ENCODE results near the gene RNASEH2C. TPM values are rescaled to one million over a fixed set of nuclear protein-coding genes. Genes with fewer than 3 reads are reported as not detected.

The RNASEH2C gene
- total RNA-seq, 4 donors from 2014 or later, result 72.1 to 137 (median 80.9) TPM

DNA sequence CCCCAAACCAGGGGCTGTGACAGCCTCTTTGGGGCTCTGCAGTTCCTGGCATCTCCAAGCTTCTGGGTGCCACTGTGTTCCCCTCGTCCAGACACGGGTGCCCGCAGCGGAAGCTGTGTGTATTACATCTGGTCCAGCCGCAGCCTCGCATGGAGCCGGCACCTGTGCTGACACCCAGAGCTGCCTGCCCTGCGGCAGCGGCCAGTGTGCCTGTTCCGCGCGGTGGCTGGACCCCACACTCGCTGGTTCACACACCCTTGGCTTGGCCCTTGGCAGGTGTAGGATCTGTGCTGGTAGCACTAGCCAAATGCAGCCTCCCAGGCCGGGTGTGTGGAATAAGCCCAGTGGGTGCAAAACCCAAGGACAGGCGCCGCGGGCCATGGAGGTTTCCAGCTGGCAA lies 24.5 kb upstream of the RNASEH2C start:
- 100% methylated on average over 4 of the region's 17 CpGs for WGBS
- Histone ChIP-seq H3K27me3 (peaks cover 0 to 24% (median 0%) of the 10 kb centered on the region in 4 donors), H3K4me1 (no peaks in the 10 kb centered on the region), H3K4me3 (no peak overlapping the region), H3K27ac (replicated peaks in 1 of 4) (no peak overlapping the region), H3K9me3 (no peaks in the 10 kb centered on the region), H3K36me3 (no peaks in the 10 kb centered on the region)
- peak; percentile 90 for DNase-seq (ENCODE audit: extremely low spot score)
- TF ChIP-seq EP300 (IDR thresholded peaks at IDR 0.05) (no peak), POLR2AphosphoS5 (IDR thresholded peaks at IDR 0.05) (no peak), POLR2A (IDR thresholded peaks at IDR 0.05; ENCODE audit: low read depth) (no peak)
- TF ChIP-seq, protein P1, sequence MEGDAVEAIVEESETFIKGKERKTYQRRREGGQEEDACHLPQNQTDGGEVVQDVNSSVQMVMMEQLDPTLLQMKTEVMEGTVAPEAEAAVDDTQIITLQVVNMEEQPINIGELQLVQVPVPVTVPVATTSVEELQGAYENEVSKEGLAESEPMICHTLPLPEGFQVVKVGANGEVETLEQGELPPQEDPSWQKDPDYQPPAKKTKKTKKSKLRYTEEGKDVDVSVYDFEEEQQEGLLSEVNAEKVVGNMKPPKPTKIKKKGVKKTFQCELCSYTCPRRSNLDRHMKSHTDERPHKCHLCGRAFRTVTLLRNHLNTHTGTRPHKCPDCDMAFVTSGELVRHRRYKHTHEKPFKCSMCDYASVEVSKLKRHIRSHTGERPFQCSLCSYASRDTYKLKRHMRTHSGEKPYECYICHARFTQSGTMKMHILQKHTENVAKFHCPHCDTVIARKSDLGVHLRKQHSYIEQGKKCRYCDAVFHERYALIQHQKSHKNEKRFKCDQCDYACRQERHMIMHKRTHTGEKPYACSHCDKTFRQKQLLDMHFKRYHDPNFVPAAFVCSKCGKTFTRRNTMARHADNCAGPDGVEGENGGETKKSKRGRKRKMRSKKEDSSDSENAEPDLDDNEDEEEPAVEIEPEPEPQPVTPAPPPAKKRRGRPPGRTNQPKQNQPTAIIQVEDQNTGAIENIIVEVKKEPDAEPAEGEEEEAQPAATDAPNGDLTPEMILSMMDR (IDR thresholded peaks at IDR 0.05), result no peak
- intact Hi-C loops (cut with DNase I), result no loop called here

DNA sequence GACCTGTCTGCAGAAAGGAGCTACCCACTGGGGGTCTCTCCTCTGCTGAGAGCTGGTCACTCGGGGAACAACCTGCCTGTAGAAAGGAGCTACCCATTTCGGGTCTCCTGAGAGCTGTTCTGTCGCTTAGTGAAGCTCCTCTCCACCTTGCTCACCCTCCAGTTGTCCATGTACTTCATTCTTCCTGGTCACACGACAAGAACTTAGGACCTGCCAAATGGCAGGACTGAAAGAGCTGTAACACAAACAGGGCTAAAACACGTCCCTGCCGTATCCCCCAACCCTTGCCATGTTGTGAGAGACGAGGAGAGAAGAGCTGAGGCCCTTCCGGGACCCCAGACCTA lies 24.1 kb upstream of the RNASEH2C start:
- H3K9me3 ChIP-seq, result no peaks in the 10 kb centered on the region
- no peak for TF ChIP-seq POLR2A (IDR thresholded peaks at IDR 0.05; ENCODE audit: low read depth)
- TF ChIP-seq EP300 (IDR thresholded peaks at IDR 0.05), result no peak
- no peak for TF ChIP-seq POLR2AphosphoS5 (IDR thresholded peaks at IDR 0.05)
- TF ChIP-seq, protein P1 (IDR thresholded peaks at IDR 0.05), result no peak
- no peak overlapping the region for H3K4me3 ChIP-seq
- DNase-seq (ENCODE audit: extremely low spot score), result peak; percentile 81
- no peak overlapping the region for H3K27ac ChIP-seq (replicated peaks in 1 of 4)
- H3K36me3 ChIP-seq, result no peaks in the 10 kb centered on the region
- intact Hi-C loops (cut with DNase I), result no loop called here
- WGBS, result 86% methylated on average over 8 of the region's 8 CpGs
- H3K4me1 ChIP-seq, result no peaks in the 10 kb centered on the region
- H3K27me3 ChIP-seq, result peaks cover 0 to 24% (median 0%) of the 10 kb centered on the region in 4 donors

DNA sequence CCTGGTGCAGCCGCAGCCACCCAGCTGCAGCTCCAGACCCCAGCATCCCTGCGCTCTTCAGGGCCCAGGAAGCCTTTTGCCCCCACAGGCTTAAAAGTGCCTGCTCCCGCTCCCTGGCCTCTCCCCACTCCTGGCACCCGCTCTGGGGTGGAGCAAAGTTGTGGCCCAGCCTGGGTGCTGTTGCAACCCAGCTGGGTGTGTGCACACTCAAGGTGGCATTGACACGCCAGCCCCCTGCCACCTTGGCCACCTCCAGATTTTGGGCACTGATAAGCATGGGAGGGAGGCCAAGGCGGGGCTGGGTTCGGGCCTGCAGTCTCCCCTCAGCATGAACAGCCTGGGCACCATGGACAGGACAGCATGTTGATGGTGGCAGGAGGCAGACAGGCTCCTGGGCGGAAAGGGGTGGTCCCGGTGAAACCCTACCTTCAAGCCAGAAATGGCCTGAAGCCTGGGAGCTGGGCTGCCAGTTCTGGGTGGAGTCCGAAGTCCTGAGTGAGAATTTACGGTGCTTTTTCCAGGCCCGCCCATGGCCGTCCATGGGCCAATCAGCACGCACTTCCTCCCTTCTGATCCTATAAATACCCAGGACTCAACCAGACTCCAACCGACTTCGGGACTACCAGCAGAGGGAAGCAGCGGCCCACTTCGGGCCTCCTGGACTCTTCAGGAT lies 23.6 kb upstream of the RNASEH2C start:
- H3K4me1 ChIP-seq, result no peaks in the 10 kb centered on the region
- H3K9me3 ChIP-seq, result no peaks in the 10 kb centered on the region
- H3K27ac ChIP-seq (replicated peaks in 1 of 4), result no peak overlapping the region
- 87% methylated on average over 7 of the region's 18 CpGs for WGBS
- peaks cover 0 to 24% (median 0%) of the 10 kb centered on the region in 4 donors for H3K27me3 ChIP-seq
- intact Hi-C loops (cut with DNase I), result no loop called here
- no peak for DNase-seq (ENCODE audit: extremely low spot score)
- H3K36me3 ChIP-seq, result no peaks in the 10 kb centered on the region
- no peak for TF ChIP-seq POLR2A (IDR thresholded peaks at IDR 0.05; ENCODE audit: low read depth)
- TF ChIP-seq, protein P1 (IDR thresholded peaks at IDR 0.05), result peak in 1 of 3 experiments; percentile 7
- no peak overlapping the region for H3K4me3 ChIP-seq

DNA sequence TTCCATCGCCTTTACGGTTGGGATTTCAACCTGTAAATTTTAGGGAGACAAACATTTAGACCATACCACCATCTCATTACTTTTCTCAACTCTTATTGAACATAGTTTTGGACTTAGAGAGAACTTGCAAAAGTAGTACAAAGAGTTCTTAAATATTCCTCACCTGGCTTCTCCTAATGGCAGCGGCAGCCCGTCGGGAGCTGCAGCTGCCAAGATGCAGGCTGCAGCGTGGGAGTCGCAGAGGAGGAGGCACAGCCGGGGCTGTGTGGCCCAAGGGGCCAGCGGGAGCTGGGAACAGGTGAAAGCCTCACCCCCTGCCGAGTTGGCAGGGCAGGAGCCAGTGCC lies 23.1 kb upstream of the RNASEH2C start:
- Histone ChIP-seq H3K4me3 (no peak overlapping the region), H3K36me3 (no peaks in the 10 kb centered on the region), H3K27me3 (peaks cover 0 to 24% (median 0%) of the 10 kb centered on the region in 4 donors), H3K4me1 (no peaks in the 10 kb centered on the region), H3K9me3 (no peaks in the 10 kb centered on the region), H3K27ac (replicated peaks in 1 of 4) (no peak overlapping the region)
- 69% methylated on average over 8 of the region's 10 CpGs for WGBS
- intact Hi-C loops (cut with DNase I), result no loop called here
- peak; percentile 89 for DNase-seq (ENCODE audit: extremely low spot score)
- TF ChIP-seq, protein P1 (IDR thresholded peaks at IDR 0.05), result no peak
- no peak for TF ChIP-seq POLR2A (IDR thresholded peaks at IDR 0.05; ENCODE audit: low read depth)

DNA sequence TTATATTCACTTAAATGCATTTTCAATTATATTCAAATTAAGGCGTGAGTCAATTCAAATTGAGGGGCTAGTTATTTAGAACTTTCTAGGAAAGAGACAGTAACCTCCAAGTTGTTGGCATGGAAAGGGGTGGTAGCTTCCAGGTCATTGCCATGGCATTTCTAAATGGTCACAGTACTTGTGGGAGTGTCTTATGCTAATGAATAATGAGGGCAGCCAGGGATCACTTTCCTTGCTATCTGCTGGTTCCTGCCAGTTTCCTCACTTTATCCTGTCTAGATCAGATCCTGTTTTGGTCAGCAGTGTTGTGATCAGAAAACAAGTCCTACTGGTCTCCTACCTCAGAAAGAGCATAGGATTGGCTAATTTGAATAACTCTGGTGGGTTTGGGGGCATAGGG lies 21.8 kb upstream of the RNASEH2C start:
- Histone ChIP-seq H3K4me1 (no peaks in the 10 kb centered on the region), H3K27me3 (peaks cover 0 to 24% (median 0%) of the 10 kb centered on the region in 4 donors), H3K36me3 (no peaks in the 10 kb centered on the region), H3K27ac (replicated peaks in 1 of 4) (no peak overlapping the region), H3K4me3 (no peak overlapping the region), H3K9me3 (no peaks in the 10 kb centered on the region)
- DNase-seq (ENCODE audit: extremely low spot score), result peak; percentile 81
- 100% methylated on average over 1 of the region's 1 CpG for WGBS
- intact Hi-C loops (cut with DNase I), result no loop called here
- TF ChIP-seq, protein P1 (IDR thresholded peaks at IDR 0.05), result no peak
- TF ChIP-seq EP300 (IDR thresholded peaks at IDR 0.05), result no peak
- TF ChIP-seq POLR2A (IDR thresholded peaks at IDR 0.05; ENCODE audit: low read depth), result no peak
- no peak for TF ChIP-seq POLR2AphosphoS5 (IDR thresholded peaks at IDR 0.05)
